Calu3 (cell line): ENCODE results near the gene DDR2. TPM values are rescaled to one million over a fixed set of nuclear protein-coding genes. Genes with fewer than 3 reads are reported as not detected.

Source experiments
- BruUV-seq: library from RNA; stranded (reverse); fragments of 400-500 nt; replicated peaks from 2 replicates; lab custom pipeline; 2021; lab: Mats Ljungman, UMichigan
- CTCF ChIA-PET: fragments of 300-600 bp; sonication (Branson Sonifier 250); formaldehyde crosslinking; loops from one replicate; lab custom pipeline; 2022; ENCODE audit warnings: antibody characterized with exemption; lab: Charles Lee
- DNase-seq: peaks from one replicate; pipeline ENCODE4 v3.0.0; 2022
- H3K27ac Mint-ChIP-seq: one replicate; pipeline ENCODE4 v1.8.0; 2022; ENCODE audit warnings: mixed read lengths; ENCODE audit not compliant: unreplicated experiment
- H3K27me3 Mint-ChIP-seq: one replicate; pipeline ENCODE4 v1.8.0; 2022; ENCODE audit warnings: mixed read lengths; ENCODE audit not compliant: unreplicated experiment
- H3K36me3 Mint-ChIP-seq: one replicate; pipeline ENCODE4 v1.8.0; 2022; ENCODE audit warnings: mild to moderate bottlenecking, moderate library complexity, mixed read lengths; ENCODE audit not compliant: insufficient read depth, unreplicated experiment
- H3K4me1 Mint-ChIP-seq: one replicate; pipeline ENCODE4 v1.8.0; 2022; ENCODE audit warnings: mild to moderate bottlenecking, low read depth, mixed read lengths; ENCODE audit not compliant: unreplicated experiment
- H3K4me3 Mint-ChIP-seq: one replicate; pipeline ENCODE4 v1.8.0; 2022; ENCODE audit warnings: mild to moderate bottlenecking, low read depth, moderate library complexity, mixed read lengths; ENCODE audit not compliant: unreplicated experiment
- H3K9me3 Mint-ChIP-seq: one replicate; pipeline ENCODE4 v1.8.0; 2022; ENCODE audit warnings: low read depth, mixed read lengths; ENCODE audit not compliant: unreplicated experiment
- intact Hi-C: fragments of 100-400 bp; cut with micrococcal nuclease; formaldehyde crosslinking; loops from one replicate; pipeline ENCODE4 v1.10.0; 2022; ENCODE audit not compliant: unreplicated experiment
- total RNA-seq: library from RNA; stranded (reverse); gene quantifications from 2 replicates; pipeline ENCODE4 v1.2.3, GENCODE V29; 2022
- TF ChIP-seq, protein P1 (sequence below): fragments of 200-600 bp; IDR thresholded peaks from one replicate; pipeline ENCODE4 v1.8.0; 2022; ENCODE audit warnings: antibody characterized with exemption; ENCODE audit not compliant: unreplicated experiment

The DDR2 gene
- total RNA-seq, 1 experiment from 2014 or later, result 0.80 TPM

DNA sequence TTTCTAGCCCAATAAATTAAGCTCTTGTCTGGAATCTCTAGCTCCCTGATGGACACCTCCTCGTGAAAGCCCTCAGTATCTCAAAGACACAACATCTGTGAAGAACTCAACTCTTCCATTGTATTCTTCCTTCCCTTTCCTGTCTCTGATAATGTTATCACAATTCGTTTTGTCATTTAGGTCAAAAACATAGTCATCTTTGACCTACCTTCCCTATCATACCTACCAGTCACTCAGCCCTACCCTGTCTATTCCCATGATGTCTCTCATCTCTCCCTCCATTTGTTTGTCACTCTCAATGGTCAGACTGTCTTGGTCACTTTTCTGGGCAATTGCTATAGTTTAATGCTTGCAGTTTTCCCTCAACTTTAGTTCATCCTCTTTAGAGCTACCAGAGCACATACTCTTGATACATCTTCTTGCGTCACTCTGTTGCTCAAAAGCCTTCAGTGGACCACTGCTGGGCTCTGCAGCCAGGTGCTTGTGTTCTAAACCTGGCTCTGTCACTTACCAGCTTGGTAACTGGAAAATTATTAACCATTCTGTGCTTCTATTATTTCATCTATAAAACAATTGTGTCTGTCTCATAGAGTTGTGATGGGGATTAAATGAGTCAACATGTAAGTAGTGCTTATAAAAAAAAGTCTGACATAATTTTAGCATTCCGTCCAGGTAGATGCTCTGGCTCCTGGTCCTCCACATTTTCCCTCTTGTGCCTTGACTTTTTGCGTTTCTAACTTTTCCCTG, 39.6 kb downstream of the DDR2 start:
- TF ChIP-seq, protein P1, sequence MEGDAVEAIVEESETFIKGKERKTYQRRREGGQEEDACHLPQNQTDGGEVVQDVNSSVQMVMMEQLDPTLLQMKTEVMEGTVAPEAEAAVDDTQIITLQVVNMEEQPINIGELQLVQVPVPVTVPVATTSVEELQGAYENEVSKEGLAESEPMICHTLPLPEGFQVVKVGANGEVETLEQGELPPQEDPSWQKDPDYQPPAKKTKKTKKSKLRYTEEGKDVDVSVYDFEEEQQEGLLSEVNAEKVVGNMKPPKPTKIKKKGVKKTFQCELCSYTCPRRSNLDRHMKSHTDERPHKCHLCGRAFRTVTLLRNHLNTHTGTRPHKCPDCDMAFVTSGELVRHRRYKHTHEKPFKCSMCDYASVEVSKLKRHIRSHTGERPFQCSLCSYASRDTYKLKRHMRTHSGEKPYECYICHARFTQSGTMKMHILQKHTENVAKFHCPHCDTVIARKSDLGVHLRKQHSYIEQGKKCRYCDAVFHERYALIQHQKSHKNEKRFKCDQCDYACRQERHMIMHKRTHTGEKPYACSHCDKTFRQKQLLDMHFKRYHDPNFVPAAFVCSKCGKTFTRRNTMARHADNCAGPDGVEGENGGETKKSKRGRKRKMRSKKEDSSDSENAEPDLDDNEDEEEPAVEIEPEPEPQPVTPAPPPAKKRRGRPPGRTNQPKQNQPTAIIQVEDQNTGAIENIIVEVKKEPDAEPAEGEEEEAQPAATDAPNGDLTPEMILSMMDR, result no peak
- BruUV-seq, result no TSS peak
- no peaks in the 10 kb centered on the region for H3K27me3 Mint-ChIP-seq
- H3K4me1 Mint-ChIP-seq, result peaks cover 9% of the 10 kb centered on the region
- no peaks in the 10 kb centered on the region for H3K9me3 Mint-ChIP-seq
- intact Hi-C loops, result no loop called here
- DNase-seq, result no peak
- H3K4me3 Mint-ChIP-seq, result no peak overlapping the region
- no peak overlapping the region for H3K27ac Mint-ChIP-seq
- no peaks in the 10 kb centered on the region for H3K36me3 Mint-ChIP-seq
- CTCF ChIA-PET, result no interaction called here

DNA sequence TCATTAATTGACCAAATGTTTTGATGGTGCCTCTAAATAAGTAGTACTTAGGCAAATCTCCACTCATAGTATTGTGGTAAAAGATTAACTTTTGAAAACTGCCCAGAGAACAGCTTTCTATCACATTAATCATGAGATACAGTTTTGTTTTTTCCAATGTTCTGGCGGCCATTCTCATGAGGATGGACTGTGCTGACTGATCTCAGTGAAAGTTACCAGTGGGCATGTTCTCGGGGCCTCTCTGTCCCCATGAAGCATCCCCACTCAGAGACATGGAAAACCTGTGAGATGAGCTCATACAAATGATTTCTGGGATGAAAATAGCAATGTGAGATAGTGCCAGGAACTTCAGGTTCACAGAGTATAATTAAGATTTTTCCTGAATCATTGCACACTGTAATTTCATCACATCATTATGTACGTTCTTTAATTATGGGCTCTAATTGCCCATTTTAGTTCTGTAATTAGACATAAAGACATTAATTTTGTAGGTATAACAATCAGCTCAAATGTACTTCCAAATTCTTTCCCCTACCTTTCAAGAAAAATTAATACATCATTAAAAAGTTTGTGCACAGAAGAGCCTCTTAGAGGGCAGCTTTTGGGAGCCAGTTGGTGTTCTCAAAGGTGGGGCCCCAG, 40.5 kb downstream of the DDR2 start:
- no peak overlapping the region for H3K4me3 Mint-ChIP-seq
- no peak overlapping the region for H3K27ac Mint-ChIP-seq

DNA sequence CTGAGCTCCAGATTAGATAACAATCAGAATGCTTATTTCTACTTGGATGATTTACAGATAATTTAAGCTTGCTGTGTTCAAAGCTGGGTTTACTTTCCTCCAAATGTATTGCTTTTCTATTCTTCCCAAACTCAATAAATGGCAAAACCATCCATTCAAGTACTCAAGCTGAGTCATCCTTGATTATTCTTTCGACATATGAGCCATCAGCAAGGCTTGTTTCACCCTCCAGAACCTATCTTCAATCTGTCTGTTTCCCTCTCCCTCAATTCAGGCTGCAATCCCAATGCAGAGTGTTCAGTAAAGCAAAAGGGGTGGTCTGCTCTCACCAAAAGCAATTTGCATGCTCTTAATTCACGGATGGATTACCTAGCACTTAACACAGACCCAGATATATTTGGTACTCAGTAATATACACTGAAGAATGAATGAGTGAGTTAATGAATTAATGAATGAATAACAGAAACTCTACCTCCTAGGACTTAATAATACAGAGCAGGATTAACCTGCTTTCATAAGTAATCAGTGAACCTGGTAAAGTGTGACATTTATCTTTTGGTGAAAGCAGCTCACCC, 41.9 kb downstream of the DDR2 start:
- intact Hi-C loops, result no loop called here
- Mint-ChIP-seq H3K27ac (no peak overlapping the region), H3K27me3 (no peaks in the 10 kb centered on the region), H3K9me3 (no peaks in the 10 kb centered on the region), H3K36me3 (no peaks in the 10 kb centered on the region), H3K4me3 (no peak overlapping the region), H3K4me1 (peaks cover 9% of the 10 kb centered on the region)
- DNase-seq, result no peak
- TF ChIP-seq, protein P1, result no peak
- no TSS peak for BruUV-seq
- CTCF ChIA-PET, result interaction anchor here (1.2 kb wide), 1 partner anchor 43 kb away, joined by 4 read pairs; no protein-coding TSS in a partner anchor

More for the DNA sequence above, 40.5 kb downstream of the DDR2 start:
- CTCF ChIA-PET, result interaction anchor here (1.2 kb wide), 1 partner anchor 45 kb away, joined by 4 read pairs; no protein-coding TSS in a partner anchor
- TF ChIP-seq, protein P1, result no peak
- DNase-seq, result no peak
- peaks cover 9% of the 10 kb centered on the region for H3K4me1 Mint-ChIP-seq
- no peaks in the 10 kb centered on the region for H3K9me3 Mint-ChIP-seq
- no peaks in the 10 kb centered on the region for H3K36me3 Mint-ChIP-seq
- intact Hi-C loops, result no loop called here
- no TSS peak for BruUV-seq
- no peaks in the 10 kb centered on the region for H3K27me3 Mint-ChIP-seq

DNA sequence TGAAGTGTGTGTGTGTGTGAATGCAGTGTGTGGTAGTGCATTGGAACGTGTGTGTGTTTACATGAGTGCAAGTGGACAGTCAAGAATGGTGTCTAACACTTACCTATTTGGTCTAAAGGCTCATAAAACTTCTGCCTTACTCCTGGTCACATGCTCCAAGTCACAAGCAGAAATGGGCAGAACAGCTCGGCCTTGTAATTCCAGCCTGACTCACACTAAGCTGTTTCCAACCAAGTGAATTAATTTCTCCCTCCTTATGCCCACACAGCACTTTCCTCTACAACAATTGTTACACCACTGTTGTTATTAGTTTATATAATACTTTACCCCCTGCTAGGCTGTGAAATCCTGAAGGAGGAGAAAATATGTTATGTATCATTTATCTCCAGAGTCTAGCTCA, 43.8 kb downstream of the DDR2 start:
- intact Hi-C loops, result no loop called here
- H3K4me3 Mint-ChIP-seq, result no peak overlapping the region
- DNase-seq, result no peak

More for the DNA sequence above, 43.8 kb downstream of the DDR2 start:
- peaks cover 9% of the 10 kb centered on the region for H3K4me1 Mint-ChIP-seq
- H3K36me3 Mint-ChIP-seq, result no peaks in the 10 kb centered on the region
- no peaks in the 10 kb centered on the region for H3K27me3 Mint-ChIP-seq
- CTCF ChIA-PET, result interaction anchor here (0.6 kb wide), 1 partner anchor 249 kb away, joined by 3 read pairs; no protein-coding TSS in a partner anchor
- BruUV-seq, result no TSS peak
- H3K27ac Mint-ChIP-seq, result no peak overlapping the region
- TF ChIP-seq, protein P1, result no peak
- H3K9me3 Mint-ChIP-seq, result no peaks in the 10 kb centered on the region
